T follicular helper cell (primary cell): ENCODE results near the gene PIP5K1C.
A peak's percentile ranks its signal among the peaks of the same experiment; 100 is the strongest.

ENCODE experiments used
- DNase-seq: peaks from one replicate; pipeline ENCODE4 v3.0.0-alpha.2; 2020; ENCODE audit warnings: low read depth

PIP5K1C gene

DNA sequence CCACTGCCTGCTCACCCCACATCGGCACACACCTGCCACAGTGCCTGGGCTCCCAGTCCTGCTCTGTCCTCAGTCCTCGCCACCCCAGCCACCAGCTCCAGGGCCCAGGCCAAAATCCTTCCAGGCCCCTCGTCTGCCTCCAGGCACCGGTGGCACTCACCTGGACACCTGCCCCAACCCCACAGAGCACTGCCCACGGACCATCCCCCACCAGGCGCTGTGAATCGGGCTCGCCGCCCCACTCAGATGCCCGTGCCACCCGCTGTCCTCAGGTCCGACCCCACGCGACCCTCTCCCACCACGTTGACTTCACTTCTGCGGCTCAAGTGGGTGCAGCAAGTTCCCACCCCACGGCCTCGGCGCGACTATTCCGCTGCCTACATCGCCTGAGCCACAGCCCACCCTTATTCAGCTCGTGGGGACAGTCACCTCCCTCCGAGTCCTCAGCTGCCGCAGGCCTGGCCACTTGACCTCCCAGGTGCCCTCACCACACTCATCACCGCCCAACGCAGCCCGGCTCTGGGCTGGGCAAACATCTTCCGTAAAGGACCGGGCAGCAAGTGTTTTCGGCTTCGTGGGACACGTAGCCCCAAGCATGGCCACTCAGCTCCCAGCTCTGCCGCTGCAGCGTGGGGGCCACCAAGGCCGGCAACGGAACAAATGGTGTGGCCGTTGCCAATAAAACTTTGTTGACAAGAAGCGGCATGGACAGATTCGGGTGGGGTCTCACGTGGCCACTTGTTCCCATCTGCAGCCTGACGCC lies 5.7 kb downstream of the PIP5K1C start:
- no peak for DNase-seq

GRCh38 chr19:3693025-3693925 lies 7.0 kb downstream of the PIP5K1C start:
- DNase-seq, result no peak

- DNase-seq, result peak; percentile 41
Observed at GRCh38 chr19:3692141-3693024, 7.9 kb downstream of the PIP5K1C start.

- no peak for DNase-seq
Observed at GRCh38 chr19:3691726-3692125, 8.5 kb downstream of the PIP5K1C start.

DNA sequence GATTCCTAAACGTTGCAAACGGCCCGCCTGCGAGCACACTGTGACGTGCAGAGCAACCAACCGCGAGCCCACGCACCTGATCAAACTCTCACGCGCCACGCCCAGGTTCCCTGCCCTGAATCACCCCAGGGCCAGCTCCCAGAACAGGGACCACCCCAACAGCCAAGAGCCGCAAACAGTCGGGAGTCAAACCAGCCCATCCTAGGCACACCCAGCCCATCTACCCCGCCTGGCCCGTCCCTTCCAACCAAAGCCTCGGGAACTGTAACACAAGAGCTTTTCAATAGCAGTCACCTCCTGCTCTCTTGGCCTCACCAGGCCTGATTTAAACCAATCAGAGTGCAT lies 8.9 kb downstream of the PIP5K1C start:
- DNase-seq, result no peak

- DNase-seq, result no peak
Observed at GRCh38 chr19:3690551-3691371, 9.5 kb downstream of the PIP5K1C start.

GRCh38 chr19:3687774-3688706 lies 12.2 kb downstream of the PIP5K1C start:
- peak; percentile 20 for DNase-seq

- no peak for DNase-seq
Observed at GRCh38 chr19:3687393-3687773, 12.9 kb downstream of the PIP5K1C start.

- DNase-seq, result no peak
Observed at GRCh38 chr19:3684817-3685410, 15.4 kb downstream of the PIP5K1C start.

GRCh38 chr19:3684054-3684816 lies 16.0 kb downstream of the PIP5K1C start:
- DNase-seq, result no peak

DNA sequence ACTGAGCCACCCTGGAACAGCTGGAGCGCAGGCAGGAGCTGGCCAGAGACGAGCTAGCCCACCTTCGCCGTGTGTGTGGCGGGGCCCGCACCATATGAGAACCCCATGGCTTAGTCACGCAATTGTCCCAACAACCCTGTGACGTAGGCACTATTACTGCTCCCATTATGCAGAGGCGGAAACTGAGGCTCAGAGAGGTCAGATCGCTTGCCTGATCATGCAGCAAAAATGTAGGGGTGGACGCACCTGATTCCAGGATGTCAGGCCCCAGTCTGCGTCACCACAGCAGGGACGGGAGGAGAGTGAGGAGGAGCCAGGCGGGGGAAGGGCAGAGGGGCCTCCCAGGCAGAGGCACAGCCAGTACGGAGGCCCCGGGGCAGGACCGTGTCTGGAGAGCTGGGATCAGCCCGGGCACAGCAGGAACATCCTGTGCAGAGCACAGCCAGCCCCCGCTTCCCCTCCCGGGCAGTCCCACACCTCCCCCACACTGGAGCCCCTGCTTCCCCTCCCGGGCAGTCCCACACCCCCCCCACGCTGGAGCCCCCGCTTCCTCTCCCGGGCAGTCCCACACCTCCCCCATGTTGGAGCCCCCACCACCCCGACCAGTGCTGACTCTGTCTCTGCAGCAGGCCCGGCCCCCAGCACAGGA lies 16.7 kb downstream of the PIP5K1C start:
- DNase-seq, result no peak

GRCh38 chr19:3682741-3683404 lies 17.4 kb downstream of the PIP5K1C start:
- DNase-seq, result no peak

GRCh38 chr19:3682286-3682685 lies 18.0 kb downstream of the PIP5K1C start:
- no peak for DNase-seq

GRCh38 chr19:3680939-3681338 lies 19.3 kb downstream of the PIP5K1C start:
- no peak for DNase-seq

DNA sequence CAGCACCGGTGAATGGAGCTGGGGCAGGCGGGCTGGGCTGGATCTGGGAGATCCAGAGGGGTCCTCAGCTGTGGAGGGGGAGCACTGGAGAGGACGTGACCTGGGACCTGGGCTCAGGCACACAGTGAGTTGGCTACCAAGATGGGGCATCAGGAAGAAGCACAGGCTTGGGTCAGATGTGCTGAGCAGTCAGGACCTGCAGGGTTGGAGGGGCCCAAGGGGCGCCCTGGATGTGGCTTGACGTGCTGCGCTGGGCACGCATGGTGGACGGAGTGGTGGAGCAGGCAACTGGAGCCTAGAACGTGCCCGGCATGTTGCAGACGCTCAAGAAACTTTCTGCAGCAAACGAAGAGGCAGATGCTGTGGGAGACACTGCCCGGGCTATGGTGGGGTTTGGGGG lies 20.7 kb downstream of the PIP5K1C start:
- no peak for DNase-seq

- no peak for DNase-seq
Observed at GRCh38 chr19:3679138-3679537, 21.1 kb downstream of the PIP5K1C start.

- DNase-seq, result no peak
Observed at GRCh38 chr19:3678188-3678587, 22.1 kb downstream of the PIP5K1C start.
